HepG2 (cell line): ENCODE results near the gene PIGC. TPM values are rescaled to one million over a fixed set of nuclear protein-coding genes. Genes with fewer than 3 reads are reported as not detected.

Experiments
- ATF4 ChIP-seq, 2 experiments: fragments of 450-650 bp in 1 of 2; sonication (generic) in 1 of 2; formaldehyde crosslinking; IDR thresholded peaks; 2 replicates each; pipeline versions ENCODE4 v1.5.0 to v1.8.0; 2020 to 2022; ENCODE audit warnings: mild to moderate bottlenecking in 1 of 2, missing genetic modification reagents in 1 of 2
- CSRNP2 ChIP-seq: sonication (generic); formaldehyde crosslinking; conservative IDR thresholded peaks from 2 replicates; pipeline ENCODE4 v1.8.0; 2022; ENCODE audit warnings: low read depth, missing genetic modification reagents
- GABPA ChIP-seq, 2 experiments: IDR thresholded peaks; 2 replicates each; pipeline ENCODE4 v1.6.1; 2011 to 2016; ENCODE audit warnings: low read depth in 2 of 2, low read length in 1 of 2, missing biosample characterization in 1 of 2, missing genetic modification characterization in 1 of 2
- HDAC1 ChIP-seq: sonication (generic); formaldehyde crosslinking; IDR thresholded peaks from 2 replicates; pipeline ENCODE4 v1.5.1; 2020; ENCODE audit warnings: mild to moderate bottlenecking, missing genetic modification reagents
- MEF2D ChIP-seq: sonication (generic); formaldehyde crosslinking; IDR thresholded peaks from 2 replicates; pipeline ENCODE4 v1.5.1; 2020; ENCODE audit warnings: mild to moderate bottlenecking, missing genetic modification reagents
- MIER3 ChIP-seq: IDR thresholded peaks from 2 replicates; pipeline ENCODE4 v1.6.1; 2016; ENCODE audit warnings: missing compliant biosample characterization, borderline replicate concordance
- MTA3 ChIP-seq: sonication (generic); formaldehyde crosslinking; IDR thresholded peaks from 2 replicates; pipeline ENCODE4 v1.4.0; 2020; ENCODE audit warnings: missing genetic modification reagents
- RFX5 ChIP-seq: IDR thresholded peaks from 2 replicates; pipeline ENCODE4 v1.6.1; 2011; ENCODE audit warnings: low read depth, low read length, improper control_type of control experiment
- SSRP1 ChIP-seq: IDR thresholded peaks from 2 replicates; pipeline ENCODE4 v1.6.1; 2016; ENCODE audit warnings: control low read depth
- ZBTB7A ChIP-seq: sonication (generic); formaldehyde crosslinking; IDR thresholded peaks from 2 replicates; pipeline ENCODE4 v1.8.0; 2022; ENCODE audit warnings: mild to moderate bottlenecking, missing genetic modification reagents
- ZGPAT ChIP-seq: IDR thresholded peaks from 2 replicates; pipeline ENCODE4 v1.6.1; 2016; ENCODE audit warnings: mild to moderate bottlenecking
- ZNF138 ChIP-seq: sonication (generic); formaldehyde crosslinking; IDR thresholded peaks from 2 replicates; pipeline ENCODE4 v1.5.0; 2020; ENCODE audit warnings: mild to moderate bottlenecking, low read depth, missing genetic modification reagents
- ZNF142 ChIP-seq: sonication (generic); formaldehyde crosslinking; IDR thresholded peaks from 2 replicates; pipeline ENCODE4 v1.4.0; 2020; ENCODE audit warnings: missing genetic modification reagents
- ZNF331 ChIP-seq: sonication (generic); formaldehyde crosslinking; IDR thresholded peaks from 2 replicates; pipeline ENCODE4 v1.4.0; 2020; ENCODE audit warnings: missing genetic modification reagents
- ZNF530 ChIP-seq: sonication (generic); formaldehyde crosslinking; IDR thresholded peaks from 2 replicates; pipeline ENCODE4 v1.5.0; 2020; ENCODE audit warnings: low read depth, mild to moderate bottlenecking, missing genetic modification reagents
- ZNF556 ChIP-seq: sonication (generic); formaldehyde crosslinking; IDR thresholded peaks from 2 replicates; pipeline ENCODE4 v1.4.0; 2020; ENCODE audit warnings: mild to moderate bottlenecking, missing genetic modification reagents, borderline replicate concordance
- ZNF644 ChIP-seq: IDR thresholded peaks from 2 replicates; pipeline ENCODE4 v1.6.1; 2016; ENCODE audit warnings: low read depth
- polyA plus RNA-seq, 8 experiments: library from polyadenylated mRNA; depleted of rRNA in 3 of 8; stranded (reverse) in 7 of 8; unstranded in 1 of 8; fragments of >200 nt; fragmentation: Illumina TruSeq in 4 of 8; extraction: Trizol in 4 of 8; gene quantifications; 2 replicates each; pipeline versions ENCODE4 v1.2.1 to v1.2.3, GENCODE V29; 2011 to 2016; ENCODE audit warnings: low read depth in 4 of 8, missing spikeins in 1 of 8, mixed read lengths in 1 of 8; ENCODE audit not compliant: insufficient read depth in 1 of 8
- total RNA-seq, 5 experiments: library from RNA; depleted of rRNA; stranded (reverse); fragments of >200 nt; fragmentation: Illumina TruSeq; extraction: Trizol; gene quantifications; 2 replicates each; pipeline ENCODE4 v1.2.3, GENCODE V29; 2016; ENCODE audit warnings: low read depth in 1 of 5

The PIGC gene
- total and polyA plus RNA-seq, 2 of the 13 experiments (the other 11 are each of a cell fraction or from before 2014, with no cell fraction given): 26.7 to 29.5 TPM

- no peak for TF ChIP-seq CSRNP2 (CRISPR knock-in tag)
- no peak for TF ChIP-seq GABPA (IDR thresholded peaks at IDR 0.05; ENCODE audit: low read depth, low read length)
- TF ChIP-seq GABPA (CRISPR knock-in tag; IDR thresholded peaks at IDR 0.05; ENCODE audit: low read depth): peak; percentile 66
- TF ChIP-seq SSRP1 (CRISPR knock-in tag): no peak
- TF ChIP-seq ZNF556 (CRISPR knock-in tag): peak; percentile 23; the same call in 1 of the 2 replicates
- TF ChIP-seq ZNF530 (CRISPR knock-in tag): no peak
- no peak for TF ChIP-seq ZGPAT (CRISPR knock-in tag)
- TF ChIP-seq HDAC1: no peak
- peak in 1 of 2 experiments; percentile 73; a peak in 2 of 4 replicates for TF ChIP-seq ATF4 (CRISPR knock-in tag; IDR thresholded peaks at IDR 0.05)
- TF ChIP-seq ZBTB7A: no peak
- no peak for TF ChIP-seq ZNF331 (CRISPR knock-in tag)
- no peak for TF ChIP-seq ZNF138 (CRISPR knock-in tag)
- peak; percentile 83 for TF ChIP-seq ZNF644 (CRISPR knock-in tag)
- no peak for TF ChIP-seq MEF2D (CRISPR knock-in tag)
- no peak for TF ChIP-seq MTA3
- no peak for TF ChIP-seq RFX5
- no peak for TF ChIP-seq ZNF142 (CRISPR knock-in tag)
- TF ChIP-seq MIER3 (CRISPR knock-in tag): no peak
Observed at GRCh38 chr1:172469717-172470116, 25.8 kb upstream of the PIGC start (continued).
